ENCODE results near the gene RASGRP1.

Gene RASGRP1

DNA sequence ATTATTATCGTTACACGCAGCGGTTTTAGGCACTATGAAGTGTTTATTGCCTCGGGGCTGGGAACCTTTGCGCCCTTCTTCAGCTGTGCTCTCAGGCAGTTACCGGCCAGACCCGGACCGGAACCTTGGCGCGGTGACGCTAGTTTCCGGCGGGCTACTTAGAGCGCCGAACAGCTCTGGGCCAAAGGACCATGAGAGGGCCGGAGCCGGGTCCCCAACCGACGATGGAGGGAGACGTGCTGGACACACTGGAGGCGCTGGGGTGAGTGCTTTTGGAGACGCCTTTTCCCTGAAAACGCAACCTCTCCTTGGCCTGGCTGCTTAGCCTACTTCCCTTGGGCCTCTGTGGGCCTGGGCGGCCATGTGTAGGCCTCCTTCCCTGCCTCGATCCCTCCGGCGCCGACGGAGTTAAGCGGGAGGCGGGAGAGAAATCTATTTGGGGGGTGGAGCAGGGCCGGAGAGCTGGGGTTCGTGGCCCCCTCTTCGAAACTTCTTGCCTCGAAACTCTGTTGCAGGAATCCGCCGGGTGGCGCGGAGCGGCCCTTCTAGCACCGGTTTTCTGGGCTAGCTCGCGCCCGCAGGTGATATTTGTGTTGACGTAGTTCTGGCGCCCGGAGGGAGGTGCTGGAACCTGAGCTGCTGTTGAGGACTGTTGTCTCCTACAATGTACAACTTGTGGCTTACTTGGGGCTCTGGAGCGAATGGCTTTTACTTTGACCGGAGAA, 110.5 kb downstream of the RASGRP1 start, which contains the start of gene FAM98B:
FAM98B (plus strand) TSS at position 157 of the 725 bp plus-strand sequence; CDS start at position 192, 35 bp downstream.
- peak; percentile 47 to 77 for DNase-seq

DNA sequence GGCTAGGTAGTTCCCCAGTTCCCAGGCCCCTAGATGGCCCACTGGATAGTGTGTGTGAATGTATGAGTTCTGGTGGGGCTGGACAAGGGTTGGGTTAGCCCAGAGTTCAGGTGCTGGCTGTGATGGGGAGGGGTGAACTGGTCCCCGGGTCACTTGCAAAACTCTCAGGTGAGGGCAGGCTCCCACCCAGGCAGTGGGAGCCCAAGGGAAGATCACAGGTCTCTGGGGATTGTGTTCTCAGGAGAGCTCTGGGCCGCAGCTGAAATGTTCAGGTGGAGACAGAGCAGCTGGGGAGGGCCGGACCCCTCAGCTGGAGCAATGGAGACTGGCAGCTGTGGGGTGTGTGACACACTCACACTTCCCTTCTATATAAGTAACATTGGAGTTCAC, 123.5 kb downstream of the RASGRP1 start:
- no peak for DNase-seq

DNA sequence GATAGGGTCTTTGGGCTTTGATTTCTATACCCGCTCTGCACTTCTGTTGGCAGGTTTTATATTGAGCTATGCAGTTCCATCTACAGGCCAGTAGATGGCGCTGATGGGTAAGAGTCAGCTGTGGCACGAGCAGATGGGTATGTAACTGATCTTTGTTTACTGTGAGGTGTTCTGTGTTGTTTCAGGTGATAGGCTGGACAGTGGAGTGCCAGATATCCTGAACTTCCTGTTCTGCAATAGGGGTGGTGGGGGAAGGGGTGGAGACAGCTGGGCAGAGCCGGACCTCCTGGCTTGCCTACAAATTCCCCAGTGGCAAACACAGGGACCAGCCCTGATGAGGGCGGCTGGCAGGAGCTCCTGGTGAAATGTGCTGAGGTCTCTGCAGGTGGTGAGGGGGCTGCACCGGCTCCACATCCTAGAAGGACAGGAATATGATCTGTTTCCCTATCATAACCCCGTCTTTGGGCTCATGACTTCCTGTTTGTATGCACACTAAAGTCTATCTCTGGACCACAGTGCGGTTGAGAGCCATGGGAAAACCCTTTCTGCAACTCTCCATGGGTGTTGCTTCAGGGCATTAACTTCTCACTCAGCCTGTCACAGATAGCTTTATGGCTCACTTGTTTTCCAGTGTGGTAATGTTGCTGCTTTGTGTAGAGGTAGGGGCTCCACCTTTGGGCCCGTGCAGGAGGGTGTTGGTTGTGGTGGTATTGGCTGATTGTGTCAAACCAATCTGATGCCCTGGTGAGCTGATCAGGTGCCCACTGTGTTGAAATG, 124.1 kb downstream of the RASGRP1 start:
- DNase-seq, result peak in 1 of 2 experiments; percentile 5

Data from NCI-H1930 (cell line).